H1 (cell line): ENCODE results near the gene BPIFB2. TPM values are rescaled to one million over a fixed set of nuclear protein-coding genes. Genes with fewer than 3 reads are reported as not detected.

ENCODE experiments used
- CTCF ChIA-PET: fragments of 300-600 bp; sonication (Branson Sonifier 250); formaldehyde crosslinking; loops from one replicate; lab custom pipeline; 2021; ENCODE audit not compliant: partially characterized antibody; lab: Charles Lee
- POLR2A ChIA-PET: fragments of 300-600 bp; sonication (Branson Sonifier 250); formaldehyde crosslinking; loops from one replicate; lab custom pipeline; 2021; ENCODE audit warnings: inconsistent platforms; ENCODE audit not compliant: partially characterized antibody; lab: Charles Lee
- DNase-seq, 2 experiments: peaks; one replicate each; pipeline versions ENCODE4 v3.0.0 to v3.0.0-alpha.2; 2010 to 2022; ENCODE audit warnings: low spot score in 2 of 2, low read depth in 1 of 2, mixed read lengths in 1 of 2
- FAIRE-seq: peaks from 2 replicates; lab custom pipeline; 2011; peaks lifted over from hg19 to GRCh38; lab: Jason Lieb, UNC
- H2AFZ ChIP-seq: 2 replicates; pipeline ENCODE4 v1.8.1; 2012; ENCODE audit warnings: low read length, inconsistent platforms
- H2AK5ac ChIP-seq: 2 replicates; pipeline ENCODE4 v1.6.1; 2013; ENCODE audit warnings: low read depth, low read length
- H2BK120ac ChIP-seq: replicated peaks from 2 replicates; pipeline ENCODE3; 2013; ENCODE audit warnings: low read depth, low read length, inconsistent platforms
- H2BK12ac ChIP-seq: 2 replicates; pipeline ENCODE4 v1.6.1; 2013; ENCODE audit warnings: low read depth, low read length
- H2BK15ac ChIP-seq: 2 replicates; pipeline ENCODE4 v1.6.1; 2013; ENCODE audit warnings: low read length
- H2BK20ac ChIP-seq: 2 replicates; pipeline ENCODE4 v1.6.1; 2013; ENCODE audit warnings: low read length
- H2BK5ac ChIP-seq: 2 replicates; pipeline ENCODE4 v1.6.1; 2013; ENCODE audit warnings: low read depth, low read length
- H3K14ac ChIP-seq: 2 replicates; pipeline ENCODE4 v1.6.1; 2013; ENCODE audit warnings: inconsistent platforms; ENCODE audit not compliant: insufficient read length
- H3K18ac ChIP-seq: 2 replicates; pipeline ENCODE4 v1.6.1; 2013; ENCODE audit warnings: low read length; ENCODE audit errors: extremely low read depth
- H3K23ac ChIP-seq: 2 replicates; pipeline ENCODE4 v1.6.1; 2013; ENCODE audit warnings: inconsistent platforms; ENCODE audit not compliant: insufficient read length
- H3K23me2 ChIP-seq: 2 replicates; pipeline ENCODE4 v1.6.1; 2013; ENCODE audit warnings: low read depth, low read length
- H3K27ac ChIP-seq: 2 replicates; pipeline ENCODE4 v1.6.1; 2011; ENCODE audit warnings: low read depth, low read length, inconsistent platforms
- H3K27me3 ChIP-seq, 4 experiments: replicated peaks in 1 of 4; 1 replicate in 1 of 4; 2 replicates in 3 of 4; pipeline versions ENCODE4 v1.6.1 to v1.8.1; 2011 to 2013; ENCODE audit warnings: low read length in 3 of 4, mild to moderate bottlenecking in 3 of 4, inconsistent platforms in 2 of 4, mixed read lengths in 2 of 4, moderate library complexity in 1 of 4; ENCODE audit not compliant: control insufficient read depth in 3 of 4, insufficient read depth in 3 of 4; ENCODE audit errors: extremely low read depth in 1 of 4
- H3K36me3 ChIP-seq, 4 experiments: 2 replicates each; pipeline versions ENCODE4 v1.6.1 to v1.8.1; 2011 to 2013; ENCODE audit warnings: mild to moderate bottlenecking in 4 of 4, low read length in 3 of 4, moderate library complexity in 2 of 4, control low read depth in 1 of 4, inconsistent platforms in 1 of 4; ENCODE audit not compliant: insufficient read depth in 4 of 4, control insufficient read depth in 2 of 4
- H3K4ac ChIP-seq: replicated peaks from 2 replicates; pipeline ENCODE3; 2013; ENCODE audit warnings: low read length, low read depth, mixed read lengths, inconsistent platforms; ENCODE audit not compliant: insufficient read length
- H3K4me1 ChIP-seq, 4 experiments: replicated peaks in 1 of 4; 1 replicate in 1 of 4; 2 replicates in 3 of 4; pipeline versions ENCODE4 v1.6.1 to v1.8.1; 2011 to 2013; ENCODE audit warnings: low read length in 3 of 4, inconsistent platforms in 2 of 4, mixed read lengths in 1 of 4; ENCODE audit not compliant: insufficient read depth in 4 of 4, control insufficient read depth in 3 of 4
- H3K4me2 ChIP-seq, 2 experiments: 2 replicates each; pipeline versions ENCODE4 v1.6.1 to v1.8.1; 2011 to 2013; ENCODE audit warnings: low read depth in 2 of 2, low read length in 2 of 2, control low read depth in 1 of 2, inconsistent platforms in 1 of 2, mild to moderate bottlenecking in 1 of 2; ENCODE audit not compliant: insufficient read depth in 1 of 2
- H3K4me3 ChIP-seq, 4 experiments: fragments of 200-600, 300-600 bp in 1 of 4; sonication (generic), shearing (Covaris generic), sonication (Bioruptor Twin) in 1 of 4; 2 replicates each; pipeline versions ENCODE4 v1.5.1 to v1.8.1; 2011 to 2016; ENCODE audit warnings: low read length in 4 of 4, low read depth in 3 of 4, control low read depth in 2 of 4, inconsistent platforms in 2 of 4, mild to moderate bottlenecking in 2 of 4, mixed read lengths in 1 of 4, moderate library complexity in 1 of 4; ENCODE audit not compliant: insufficient read depth in 2 of 4; ENCODE audit errors: extremely low read depth in 1 of 4
- H3K56ac ChIP-seq: replicated peaks from 2 replicates; pipeline ENCODE3; 2013; ENCODE audit warnings: low read depth, mild to moderate bottlenecking, mixed read lengths, low read length, inconsistent platforms; ENCODE audit not compliant: insufficient read length
- H3K79me1 ChIP-seq: 2 replicates; pipeline ENCODE4 v1.6.1; 2013; ENCODE audit warnings: low read depth, low read length, control low read depth
- H3K79me2 ChIP-seq, 2 experiments: 2 replicates each; pipeline versions ENCODE4 v1.6.1 to v1.8.1; 2012 to 2013; ENCODE audit warnings: low read length in 2 of 2, mild to moderate bottlenecking in 2 of 2, inconsistent platforms in 1 of 2; ENCODE audit not compliant: insufficient read depth in 2 of 2, control insufficient read depth in 1 of 2
- H3K9ac ChIP-seq, 4 experiments: replicated peaks in 1 of 4; 1 replicate in 1 of 4; 2 replicates in 3 of 4; pipeline versions ENCODE4 v1.6.1 to v1.8.1; 2011 to 2013; ENCODE audit warnings: low read depth in 3 of 4, low read length in 3 of 4, control low read depth in 2 of 4, mild to moderate bottlenecking in 2 of 4, moderate library complexity in 2 of 4, inconsistent platforms in 1 of 4; ENCODE audit errors: extremely low read depth in 1 of 4
- H3K9me3 ChIP-seq, 2 experiments: 2 replicates each; pipeline versions ENCODE4 v1.6.1 to v1.8.1; 2012 to 2013; ENCODE audit warnings: mild to moderate bottlenecking in 2 of 2, moderate library complexity in 2 of 2, control low read depth in 1 of 2, inconsistent platforms in 1 of 2, low read depth in 1 of 2, low read length in 1 of 2, mixed read lengths in 1 of 2; ENCODE audit not compliant: insufficient read depth in 2 of 2
- H4K20me1 ChIP-seq, 2 experiments: replicated peaks in 1 of 2; 2 replicates each; pipeline versions ENCODE3 to v1.8.1; 2011 to 2013; ENCODE audit warnings: inconsistent platforms in 2 of 2, low read length in 2 of 2, mild to moderate bottlenecking in 1 of 2; ENCODE audit not compliant: insufficient read depth in 2 of 2, control insufficient read depth in 1 of 2
- H4K5ac ChIP-seq: 2 replicates; pipeline ENCODE4 v1.6.1; 2013; ENCODE audit warnings: low read length, low read depth, mixed read lengths, inconsistent platforms; ENCODE audit not compliant: insufficient read length
- H4K8ac ChIP-seq: 2 replicates; pipeline ENCODE4 v1.8.0; 2013; ENCODE audit warnings: mild to moderate bottlenecking, moderate library complexity, low read length, inconsistent platforms; ENCODE audit not compliant: insufficient read depth; ENCODE audit errors: extremely low read depth
- H4K91ac ChIP-seq: replicated peaks from 2 replicates; pipeline ENCODE3; 2013; ENCODE audit warnings: low read length, mixed read lengths, inconsistent platforms; ENCODE audit not compliant: insufficient read length
- BACH1 ChIP-seq: IDR thresholded peaks from 2 replicates; pipeline ENCODE4 v1.6.1; 2012; ENCODE audit warnings: low read length, improper control_type of control experiment
- CBX5 ChIP-seq: fragments of 300-800, 300-1000 bp; sonication (generic); IDR thresholded peaks from 2 replicates; pipeline ENCODE4 v1.7.1; 2016; ENCODE audit warnings: antibody characterized with exemption, low read length, low read depth
- FOSL1 ChIP-seq: IDR thresholded peaks from 2 replicates; pipeline ENCODE4 v1.6.1; 2011; ENCODE audit warnings: mild to moderate bottlenecking, low read depth, low read length, moderate library complexity; ENCODE audit not compliant: insufficient read depth
- GABPA ChIP-seq: IDR thresholded peaks from 2 replicates; pipeline ENCODE4 v1.6.1; 2011; ENCODE audit warnings: mild to moderate bottlenecking, low read length, moderate library complexity, borderline replicate concordance; ENCODE audit not compliant: insufficient read depth
- HDAC2 ChIP-seq, 2 experiments: fragments of 300-600 bp in 1 of 2; sonication (generic) in 1 of 2; IDR thresholded peaks; 2 replicates each; pipeline ENCODE4 v1.6.1; 2011 to 2012; ENCODE audit warnings: low read depth in 2 of 2, low read length in 2 of 2, mild to moderate bottlenecking in 2 of 2, moderate library complexity in 2 of 2, borderline replicate concordance in 1 of 2, inconsistent platforms in 1 of 2
- NRF1 ChIP-seq: IDR thresholded peaks from 2 replicates; pipeline ENCODE4 v1.6.1; 2011; ENCODE audit warnings: mild to moderate bottlenecking, low read depth, low read length, improper control_type of control experiment
- SIRT6 ChIP-seq: IDR thresholded peaks from one replicate; pipeline ENCODE4 v1.7.1; 2012; ENCODE audit warnings: low read length, inconsistent platforms
- TCF12 ChIP-seq: IDR thresholded peaks from 2 replicates; pipeline ENCODE4 v1.6.1; 2011; ENCODE audit warnings: low read depth, mild to moderate bottlenecking, low read length
- YY1 ChIP-seq: IDR thresholded peaks from 2 replicates; pipeline ENCODE4 v1.6.1; 2011; ENCODE audit warnings: low read depth, mild to moderate bottlenecking, low read length
- WGBS, 2 experiments: shearing (Covaris generic) in 1 of 2; methylation state at CpG; one replicate each; pipeline versions ENCODE4 v1.1.6 to v1.1.7; 2013 to 2015; ENCODE audit warnings: low lambda C conversion rate in 2 of 2, mixed read lengths in 2 of 2, inconsistent platforms in 1 of 2, low coverage in 1 of 2, missing lambda C conversion rate in 1 of 2; ENCODE audit not compliant: insufficient replicate concordance in 2 of 2, insufficient coverage in 1 of 2, insufficient read length in 1 of 2; ENCODE audit errors: extremely low coverage in 1 of 2, missing lambda C conversion rate in 1 of 2; 5-methylcytosine and 5-hydroxymethylcytosine counted together
- polyA plus RNA-seq, 7 experiments: library from polyadenylated mRNA; depleted of rRNA in 3 of 7; stranded (reverse) in 5 of 7; unstranded in 2 of 7; fragments of >200 nt in 5 of 7; fragments of 200-250 nt in 2 of 7; gene quantifications; 1 replicate in 5 of 7; 2 replicates in 1 of 7; 4 replicates in 1 of 7; pipeline versions ENCODE4 v1.2.1 to v1.2.3, GENCODE V29; 2011 to 2013; ENCODE audit warnings: missing spikeins in 2 of 7, mixed read lengths in 2 of 7
- total RNA-seq: library from RNA; stranded (reverse); fragmentation: NEBNext Ultra II Directional; extraction: Animal tissue kit (Norgen Biotek cat#: 25700); gene quantifications from 2 replicates; pipeline ENCODE4 v1.2.1, GENCODE V29; 2021
- TF ChIP-seq, protein P1 (sequence below): IDR thresholded peaks from 2 replicates; pipeline ENCODE4 v1.6.1; 2011; ENCODE audit warnings: low read length, improper control_type of control experiment

The BPIFB2 gene
- total and polyA plus RNA-seq, 2 of the 8 experiments (the other 6 are each of a cell fraction or from before 2014, with no cell fraction given), result not detected

DNA sequence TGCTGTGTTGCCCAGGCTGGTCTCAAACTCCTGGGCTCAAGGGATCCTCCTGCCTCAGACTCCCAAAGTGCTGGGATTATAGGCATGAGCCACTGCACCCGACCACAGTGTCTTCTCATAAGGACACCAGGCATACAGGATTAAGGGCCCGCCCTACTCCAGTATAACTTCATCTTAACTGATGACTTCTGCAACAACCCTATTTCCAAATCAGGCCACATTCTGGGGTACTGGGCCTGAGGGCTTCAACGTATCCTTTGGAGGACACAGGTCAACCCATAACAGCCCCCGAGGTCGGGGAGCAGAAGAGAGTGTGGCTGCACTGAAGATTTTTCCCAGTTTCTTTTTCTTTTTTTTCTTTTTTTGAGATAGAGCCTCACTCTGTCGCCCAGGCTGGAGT lies 42.9 kb upstream of the BPIFB2 start:
- POLR2A ChIA-PET, result no interaction called here
- H3K18ac ChIP-seq, result no peak overlapping the region
- FAIRE-seq (no peak), DNase-seq (no peak)
- WGBS, 2 experiments, result 92% methylated on average over 6 of the region's 6 CpGs; no CpG with 5 or more reads in 1 of the 2 experiments
- H3K23me2 ChIP-seq, result no peaks in the 10 kb centered on the region
- no peak overlapping the region for H2BK15ac ChIP-seq
- H3K79me2 ChIP-seq, result no peaks in the 10 kb centered on the region
- H3K27ac ChIP-seq, result no peak overlapping the region
- H2AFZ ChIP-seq, result no peak overlapping the region
- no peak overlapping the region for H2AK5ac ChIP-seq
- no peak overlapping the region for H3K23ac ChIP-seq
- H3K56ac ChIP-seq, result no peak overlapping the region
- no peaks in the 10 kb centered on the region for H4K20me1 ChIP-seq
- H3K4ac ChIP-seq, result no peak overlapping the region
- no peak overlapping the region for H4K91ac ChIP-seq
- H3K9me3 ChIP-seq, result no peaks in the 10 kb centered on the region
- H3K4me2 ChIP-seq, result no peak overlapping the region
- CTCF ChIA-PET, result interaction anchor here (0.6 kb wide), 1 partner anchor 407 kb away, joined by 3 read pairs; no protein-coding TSS in a partner anchor
- no peaks in the 10 kb centered on the region for H3K79me1 ChIP-seq
- H2BK12ac ChIP-seq, result no peak overlapping the region
- H3K14ac ChIP-seq, result no peak overlapping the region
- no peak overlapping the region for H2BK5ac ChIP-seq
- H3K9ac ChIP-seq, result no peak overlapping the region
- no peak overlapping the region for H4K5ac ChIP-seq
- H3K36me3 ChIP-seq, result no peaks in the 10 kb centered on the region
- no peak overlapping the region for H2BK20ac ChIP-seq
- TF ChIP-seq BACH1 (no peak), NRF1 (no peak), SIRT6 (no peak), CBX5 (no peak), GABPA (no peak), TCF12 (no peak), YY1 (no peak), HDAC2 (IDR thresholded peaks at IDR 0.05; ENCODE audit: borderline replicate concordance in 1 of 2, low read depth in 2 of 2, low read length in 2 of 2) (no peak), FOSL1 (no peak)
- TF ChIP-seq, protein P1, sequence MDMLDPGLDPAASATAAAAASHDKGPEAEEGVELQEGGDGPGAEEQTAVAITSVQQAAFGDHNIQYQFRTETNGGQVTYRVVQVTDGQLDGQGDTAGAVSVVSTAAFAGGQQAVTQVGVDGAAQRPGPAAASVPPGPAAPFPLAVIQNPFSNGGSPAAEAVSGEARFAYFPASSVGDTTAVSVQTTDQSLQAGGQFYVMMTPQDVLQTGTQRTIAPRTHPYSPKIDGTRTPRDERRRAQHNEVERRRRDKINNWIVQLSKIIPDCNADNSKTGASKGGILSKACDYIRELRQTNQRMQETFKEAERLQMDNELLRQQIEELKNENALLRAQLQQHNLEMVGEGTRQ, result no peak
- no peaks in the 10 kb centered on the region for H3K27me3 ChIP-seq
- H3K4me3 ChIP-seq, result no peak overlapping the region
- no peaks in the 10 kb centered on the region for H3K4me1 ChIP-seq
- H2BK120ac ChIP-seq, result no peak overlapping the region
- no peak overlapping the region for H4K8ac ChIP-seq
